ENCODE results near the gene SPTB.

The SPTB gene

DNA sequence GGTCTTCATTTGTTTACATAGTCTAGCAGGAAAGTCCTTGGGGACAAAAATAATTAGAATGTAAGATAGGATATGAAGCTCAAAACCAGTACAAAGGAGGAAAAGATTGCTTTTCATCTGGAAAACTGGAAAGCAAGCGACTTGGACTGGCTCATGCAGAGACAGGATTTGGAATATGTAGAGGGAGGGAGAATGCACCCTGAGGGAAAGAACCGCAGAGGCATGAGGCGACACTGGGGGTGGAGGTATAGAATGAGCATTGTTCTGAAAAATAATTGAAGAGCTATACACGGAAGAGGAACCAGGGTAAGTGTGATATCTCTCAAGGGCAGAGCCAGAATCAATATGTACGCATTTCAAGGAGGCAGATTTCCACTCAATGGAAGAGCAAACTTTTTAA is 90.0 kb downstream of the SPTB start:
- no peak for DNase-seq (ENCODE audit: low read depth)

DNA sequence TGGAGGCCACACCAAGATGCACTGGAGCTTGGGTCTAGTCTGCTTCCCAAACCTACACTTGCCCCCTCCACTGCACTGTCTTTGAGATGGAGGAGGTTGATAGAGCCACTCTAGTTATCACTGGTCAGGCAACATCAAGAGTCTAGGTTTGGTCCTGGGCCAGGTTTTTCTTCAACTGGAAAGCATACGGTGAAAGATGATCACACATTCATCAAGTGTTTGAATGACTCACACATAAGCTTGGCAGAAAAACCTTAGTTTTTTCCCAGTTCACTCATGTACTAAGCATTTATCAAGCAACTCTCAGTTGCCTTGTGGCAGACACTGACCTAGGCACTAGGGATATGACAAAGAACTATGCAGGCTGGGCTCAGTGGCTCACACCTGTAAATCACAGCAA is 91.0 kb downstream of the SPTB start:
- DNase-seq (ENCODE audit: low read depth), result no peak

DNA sequence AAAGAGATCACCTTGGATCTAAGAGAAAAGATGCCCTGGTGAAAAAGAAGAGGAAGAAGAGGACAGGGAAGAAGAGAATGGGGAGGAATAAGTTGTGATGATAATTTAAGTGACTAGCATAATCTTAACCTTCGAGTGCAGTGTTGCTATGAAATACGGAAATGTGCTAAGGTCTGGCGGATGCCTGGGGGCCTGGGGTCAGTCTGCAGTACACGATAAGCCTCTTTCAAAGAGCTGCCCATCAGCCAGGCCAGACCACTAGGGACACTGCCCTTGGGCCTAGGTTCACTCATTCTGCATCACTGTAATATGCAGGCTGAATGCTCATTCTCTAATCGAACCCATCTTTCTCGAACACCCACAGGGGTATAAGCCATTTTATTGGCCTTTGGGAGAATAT is 92.1 kb downstream of the SPTB start:
- no peak for DNase-seq (ENCODE audit: low read depth)

DNA sequence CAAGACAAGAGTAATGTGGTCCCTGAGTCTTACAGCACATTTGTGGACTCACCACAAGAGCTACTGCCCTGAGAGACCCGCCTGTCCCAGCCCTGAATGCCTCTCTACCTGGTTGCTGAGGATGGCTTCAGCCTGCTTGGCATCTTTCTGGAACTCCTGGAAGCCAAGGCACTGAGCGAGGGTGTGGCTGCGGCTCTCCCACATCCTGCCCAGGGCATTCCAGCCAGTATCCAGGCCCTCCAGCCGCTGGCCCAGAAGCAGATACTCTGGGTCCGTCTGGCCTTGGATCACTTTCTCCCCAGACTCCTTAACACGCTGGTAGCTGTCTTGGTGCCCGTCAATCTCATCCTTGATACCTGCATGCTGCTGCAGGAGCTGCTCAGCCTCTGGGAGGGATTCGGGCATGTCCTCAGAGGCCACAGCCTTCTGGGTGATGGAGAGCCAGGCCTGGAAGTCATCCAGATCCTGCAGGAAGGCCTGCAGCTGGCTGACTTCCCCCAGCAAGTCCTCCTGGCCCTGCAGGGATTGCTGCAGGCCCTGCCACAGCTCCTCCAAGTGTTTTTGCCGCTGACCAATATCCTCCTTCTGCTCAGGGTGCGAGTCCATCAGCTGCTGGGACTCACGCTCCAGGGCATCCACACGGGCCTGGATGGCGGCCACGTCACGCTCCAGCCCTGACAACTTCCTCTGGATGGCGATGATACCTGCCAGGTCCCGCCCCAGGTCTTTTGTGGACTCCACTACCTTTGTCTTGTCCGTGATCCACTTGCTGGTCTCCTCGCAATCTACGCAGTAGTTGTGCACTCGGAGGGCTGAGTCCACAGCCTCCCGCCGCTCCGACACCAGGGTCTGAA is 93.2 kb downstream of the SPTB start:
- no peak for DNase-seq (ENCODE audit: low read depth)

DNA sequence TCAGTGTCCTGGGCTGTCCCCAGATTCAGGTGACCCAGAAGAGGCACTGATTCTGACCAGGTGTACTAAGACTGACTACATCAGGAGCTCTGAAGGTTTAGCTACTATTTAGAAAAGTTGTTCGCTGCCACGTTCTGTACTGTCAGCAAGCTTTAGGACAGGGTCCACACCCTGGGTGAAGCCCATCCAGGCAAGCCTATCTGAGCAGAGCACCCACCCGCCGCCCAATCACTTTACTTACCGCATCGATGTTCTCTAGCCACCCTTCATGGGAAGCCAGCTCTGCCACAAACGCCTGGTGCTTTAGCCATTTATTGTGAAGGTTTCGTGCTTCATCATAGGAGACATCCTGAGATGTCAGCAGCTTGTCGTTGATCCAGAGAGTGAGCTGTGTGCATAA is 95.7 kb downstream of the SPTB start:
- no peak for DNase-seq (ENCODE audit: low read depth)

DNA sequence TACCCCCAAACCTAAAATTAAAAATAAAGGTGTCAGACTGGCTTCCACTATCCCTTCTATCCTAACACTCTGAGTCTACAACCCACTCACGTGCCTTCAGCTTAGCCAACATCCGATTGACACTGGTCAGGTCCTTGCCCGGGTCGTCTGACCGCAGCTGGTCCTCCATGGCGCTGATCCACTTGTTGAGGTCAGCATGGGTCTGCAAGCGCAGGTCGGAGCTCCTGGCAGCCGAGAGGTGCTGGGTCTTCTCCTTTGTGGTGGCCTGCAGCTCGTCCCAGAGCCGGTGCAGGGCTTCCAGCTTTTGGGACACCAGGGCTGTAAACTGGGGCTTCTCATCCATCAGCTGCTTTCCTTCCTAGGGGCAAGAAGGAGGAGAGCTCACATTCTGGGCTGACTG is 97.5 kb downstream of the SPTB start:
- DNase-seq (ENCODE audit: low read depth), result no peak

DNA sequence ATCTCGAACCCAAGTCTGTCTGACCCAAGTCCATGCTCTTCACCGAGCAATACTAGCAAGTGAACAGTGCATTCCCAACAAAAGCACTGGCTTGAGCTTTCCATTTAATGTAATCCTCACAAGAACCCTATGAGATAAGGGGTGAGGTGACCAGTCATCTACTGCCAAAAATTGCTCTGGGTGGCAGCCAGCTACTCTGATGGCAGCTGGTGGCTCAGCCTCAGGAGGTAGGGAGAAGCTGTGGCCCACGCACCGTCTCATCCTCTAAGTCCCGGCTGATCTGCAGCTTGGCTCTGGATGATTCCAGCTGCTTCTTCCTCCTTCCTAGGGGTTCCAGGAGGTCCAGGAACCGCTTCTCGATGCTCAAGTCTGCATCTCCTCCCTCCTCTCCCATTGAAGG is 100.2 kb downstream of the SPTB start:
- DNase-seq (ENCODE audit: low read depth), result no peak

DNA sequence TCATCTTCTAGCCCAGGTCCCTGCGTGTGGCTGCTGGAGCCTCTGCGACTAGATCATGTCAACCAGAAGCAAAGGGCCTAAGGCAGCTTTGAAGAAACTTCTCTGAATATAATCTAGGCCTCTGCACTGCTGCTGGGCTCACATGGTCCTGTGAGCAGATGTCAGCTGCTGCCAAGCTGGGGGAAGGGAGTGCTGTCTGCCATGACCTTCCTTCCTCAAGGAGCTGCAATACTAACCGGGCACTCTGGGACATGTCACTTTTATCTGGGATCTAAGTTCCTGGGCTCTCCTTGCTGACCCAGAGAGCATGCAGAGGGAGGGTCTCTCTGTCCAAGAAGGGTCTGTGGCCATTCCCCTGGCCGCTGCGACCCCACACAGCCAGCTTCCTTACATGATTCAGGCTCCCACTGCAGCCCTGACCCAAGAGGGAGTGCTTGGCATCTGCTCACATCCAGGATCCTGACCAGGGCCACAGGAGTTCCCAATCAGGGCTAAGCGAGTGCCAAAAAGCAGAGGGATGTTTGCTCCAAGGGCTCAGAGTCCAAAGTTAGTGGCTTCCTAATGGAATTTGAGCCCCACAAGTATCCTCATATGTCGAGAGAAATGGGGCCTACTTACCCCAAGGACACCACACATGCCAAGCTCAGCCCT is 101.5 kb downstream of the SPTB start:
- DNase-seq (ENCODE audit: low read depth), result no peak

DNA sequence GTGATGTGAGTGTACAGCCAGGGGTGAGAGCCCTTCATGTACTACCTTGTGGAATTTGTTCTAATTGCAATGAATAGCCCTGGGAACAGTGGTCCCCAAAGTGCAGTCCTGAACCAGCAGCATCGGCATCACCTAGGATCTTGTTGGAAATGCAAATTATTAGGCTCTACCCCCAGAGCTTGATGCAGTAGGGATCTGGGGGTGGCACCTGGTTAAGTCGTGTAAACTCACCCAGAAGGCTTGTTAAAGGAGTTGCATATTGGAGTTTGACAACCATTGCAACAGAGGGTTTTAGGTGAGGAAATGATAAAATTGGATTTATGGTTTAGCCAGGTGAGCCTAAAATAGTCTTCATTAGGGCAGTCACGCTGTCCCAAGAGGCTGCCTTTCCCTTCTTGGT is 102.2 kb downstream of the SPTB start:
- no peak for DNase-seq (ENCODE audit: low read depth)

DNA sequence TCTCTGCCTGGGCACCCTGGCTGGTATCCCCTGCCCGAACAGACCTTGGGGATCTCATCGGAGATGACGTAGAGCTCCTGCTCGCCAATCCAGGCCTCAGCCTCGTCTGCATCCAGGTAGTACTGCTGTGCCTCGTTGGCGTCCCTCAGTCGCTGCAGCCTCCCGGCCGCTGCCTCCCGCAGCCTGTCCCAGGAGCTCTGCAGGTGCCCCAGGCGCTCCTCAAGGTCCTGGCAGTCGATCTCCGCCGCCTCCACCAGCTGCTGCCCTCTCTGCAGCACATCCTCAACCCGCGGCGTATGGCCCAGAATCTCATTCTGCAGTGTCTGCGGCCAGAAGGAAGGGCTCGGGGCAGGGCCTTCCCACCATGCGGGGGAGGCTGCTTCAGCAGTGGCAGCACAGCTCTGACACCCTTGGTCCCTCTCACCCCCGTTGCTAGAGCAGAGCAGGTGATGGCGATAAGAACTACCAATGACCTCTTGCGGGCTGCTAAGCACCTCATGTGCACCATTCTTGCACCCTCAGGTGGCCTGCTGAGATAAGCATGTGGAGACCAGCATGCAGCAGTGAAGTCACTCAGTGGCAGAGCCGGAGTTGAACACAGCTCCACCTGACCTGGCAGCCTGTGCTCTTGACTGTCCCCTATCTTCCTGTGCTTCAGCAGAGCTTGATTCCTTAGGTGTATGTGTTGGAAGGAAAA is 104.5 kb downstream of the SPTB start:
- DNase-seq (ENCODE audit: low read depth), result no peak

DNA sequence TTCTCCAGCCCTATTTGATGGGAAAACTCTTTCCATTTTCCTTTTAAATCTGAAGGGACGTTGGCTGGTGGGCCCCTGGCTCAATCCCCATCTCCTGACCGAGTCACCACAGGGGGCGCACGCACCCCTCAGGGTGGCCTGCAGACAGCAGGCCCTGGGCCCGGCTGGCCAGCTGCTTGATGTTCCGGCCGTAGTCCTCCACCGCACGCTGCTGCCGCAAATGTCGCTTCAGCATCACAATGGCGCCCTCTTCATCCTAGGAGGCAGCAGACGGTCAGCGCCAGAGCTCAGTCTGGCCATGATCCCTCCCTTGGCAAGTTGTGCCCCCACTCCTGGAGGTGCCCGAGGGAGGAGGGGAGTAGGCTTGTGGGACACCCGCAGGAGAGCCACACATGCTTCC is 105.4 kb downstream of the SPTB start:
- no peak for DNase-seq (ENCODE audit: low read depth)

DNA sequence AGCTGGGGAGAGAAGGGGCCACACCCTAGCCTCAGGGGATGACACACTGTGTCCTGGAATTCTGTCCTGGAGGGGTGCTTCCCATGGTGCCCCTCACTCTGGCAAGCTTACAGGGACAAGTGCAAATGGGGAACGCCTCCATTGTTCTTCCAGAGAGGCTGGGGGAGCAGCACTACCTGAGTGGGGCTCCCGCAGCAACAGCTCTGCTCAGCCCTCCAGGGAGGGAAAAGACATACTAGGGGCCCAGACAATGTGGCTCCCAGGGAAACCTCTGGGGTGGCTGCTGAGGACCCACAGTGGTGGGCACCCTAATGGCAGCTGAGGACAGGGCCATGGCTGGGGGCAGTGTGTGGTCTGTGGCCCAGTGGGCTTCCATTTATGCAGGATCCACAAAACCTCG is 106.1 kb downstream of the SPTB start:
- no peak for DNase-seq (ENCODE audit: low read depth)

DNA sequence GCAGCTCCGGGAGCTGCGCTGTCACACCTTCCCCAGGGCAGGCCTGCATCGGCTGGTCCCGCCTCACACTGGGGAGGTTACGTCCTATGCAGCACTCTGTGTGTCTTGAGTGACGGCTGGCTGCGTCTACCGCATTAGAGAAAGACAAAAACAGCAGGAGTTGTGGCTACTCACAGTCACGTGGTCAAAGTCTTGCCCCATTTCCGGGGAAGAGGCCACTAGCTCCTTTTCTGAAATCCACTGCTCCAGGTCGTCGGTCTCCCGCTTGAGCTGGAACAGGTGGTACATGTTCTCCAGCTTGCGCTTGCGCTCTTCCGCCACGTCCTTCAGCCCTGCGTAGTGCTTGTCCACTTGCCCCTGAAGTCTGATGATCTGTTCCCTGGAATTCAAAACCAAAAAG is 106.7 kb downstream of the SPTB start:
- DNase-seq (ENCODE audit: low read depth), result no peak

DNA sequence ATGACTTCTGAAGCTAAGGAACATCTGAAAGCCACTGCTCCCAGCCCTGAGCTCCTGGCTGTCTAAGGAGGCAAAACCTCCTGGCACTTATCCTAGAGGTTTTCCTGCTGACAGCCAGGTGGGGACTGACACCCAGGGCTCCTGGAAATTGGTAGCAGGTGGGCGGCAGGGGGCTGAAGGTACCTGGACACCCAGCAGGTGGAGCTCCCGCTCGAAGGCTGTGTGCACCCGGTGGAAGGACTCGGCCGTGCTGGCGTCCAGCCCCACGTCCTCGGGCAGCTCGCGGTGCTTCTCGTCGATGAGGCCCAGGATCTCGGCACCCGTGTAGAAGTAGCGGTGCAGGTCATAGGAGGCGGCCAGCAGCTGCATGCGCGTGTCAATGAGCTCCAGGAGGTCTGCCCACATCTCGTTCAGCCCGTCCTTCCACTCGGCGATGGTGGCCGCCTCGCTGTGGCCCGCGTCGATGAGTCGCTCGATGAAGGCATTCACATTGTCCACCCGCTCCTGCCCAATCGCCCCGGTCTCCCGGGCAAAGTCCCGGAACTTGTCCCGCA is 107.2 kb downstream of the SPTB start:
- no peak for DNase-seq (ENCODE audit: low read depth)

DNA sequence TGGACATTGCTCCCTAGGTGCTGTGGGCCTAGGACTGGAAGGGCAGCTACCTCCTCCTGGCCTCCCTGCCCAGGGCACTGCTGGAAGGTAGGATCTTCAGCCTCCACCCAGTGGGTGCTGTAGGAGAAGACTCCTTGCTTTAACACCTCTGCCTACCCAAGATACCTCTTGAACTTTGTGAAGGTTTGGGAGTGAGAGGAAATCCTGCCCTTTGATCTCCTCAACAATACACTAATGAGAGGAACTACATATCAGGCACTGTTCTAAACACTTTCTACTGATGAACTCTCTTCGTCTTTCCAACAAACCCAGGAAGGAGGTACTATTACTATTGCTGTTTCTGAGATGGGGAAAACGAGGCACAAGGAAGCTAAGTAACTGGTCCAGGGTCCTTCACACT is 108.5 kb downstream of the SPTB start:
- no peak for DNase-seq (ENCODE audit: low read depth)

DNA sequence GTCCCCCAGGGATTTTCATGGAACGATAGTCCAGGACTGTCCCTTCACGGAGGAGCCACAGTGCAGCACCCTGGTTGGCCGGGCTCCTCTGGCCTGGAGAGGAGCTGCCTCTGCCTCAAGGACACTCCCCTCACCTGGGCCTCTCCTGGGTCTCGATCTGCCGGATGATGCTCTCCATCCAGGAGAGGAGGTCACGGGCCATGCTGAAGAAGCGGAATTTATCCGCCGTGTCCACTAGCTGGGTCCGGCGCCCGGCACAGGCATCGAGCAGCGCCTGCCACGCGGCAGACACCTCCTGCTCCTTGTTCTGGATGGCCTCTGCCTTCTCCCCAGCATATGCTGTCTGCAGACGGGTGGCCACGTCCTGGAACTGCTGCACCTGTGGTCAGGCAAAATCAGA is 109.0 kb downstream of the SPTB start:
- no peak for DNase-seq (ENCODE audit: low read depth)

DNA sequence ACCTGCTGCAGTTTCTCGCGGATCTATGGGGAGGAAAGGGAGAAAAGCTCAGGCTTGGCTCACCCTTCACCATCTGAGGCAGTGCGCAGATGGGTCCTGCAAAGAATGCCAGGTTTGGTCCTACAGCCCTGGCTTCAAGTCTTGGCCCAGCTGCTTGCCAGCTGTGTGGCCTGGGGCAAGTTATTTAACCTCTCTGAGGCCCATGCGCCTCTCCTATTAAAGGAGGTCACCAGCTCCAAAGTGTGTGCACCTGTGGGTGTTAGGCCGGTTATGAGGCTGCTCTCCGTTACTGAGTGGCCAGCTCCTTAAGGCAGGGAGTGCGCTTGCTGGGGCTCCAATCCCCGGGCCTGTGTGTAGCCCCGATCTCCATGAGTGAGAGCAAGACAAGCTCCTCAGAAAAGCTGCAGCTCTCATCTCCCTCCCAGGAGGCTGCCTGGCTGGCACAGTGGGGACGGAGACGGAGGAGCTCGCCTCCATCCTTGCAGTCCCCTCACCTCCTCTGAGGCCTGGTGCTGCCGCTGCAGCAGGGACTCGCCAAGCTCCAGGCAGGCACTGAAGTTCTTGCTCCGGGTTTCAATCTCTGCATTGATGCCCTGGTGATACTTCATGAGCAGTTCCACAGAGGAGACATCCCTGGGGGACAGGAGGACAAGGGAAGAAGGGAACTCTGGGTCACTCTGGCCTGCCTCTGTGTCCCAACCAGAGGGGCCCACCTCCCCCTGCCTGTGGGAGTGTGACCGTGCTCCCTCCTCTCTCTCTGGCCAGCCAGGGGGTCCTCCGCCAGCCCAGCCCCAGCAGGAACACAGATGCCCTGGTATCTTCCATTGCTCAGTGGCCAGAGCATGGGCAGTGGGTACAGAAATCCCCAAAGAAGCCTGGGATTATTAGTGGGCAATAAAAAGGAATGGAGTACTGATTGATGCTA is 110.3 kb downstream of the SPTB start:
- no peak for DNase-seq (ENCODE audit: low read depth)

DNA sequence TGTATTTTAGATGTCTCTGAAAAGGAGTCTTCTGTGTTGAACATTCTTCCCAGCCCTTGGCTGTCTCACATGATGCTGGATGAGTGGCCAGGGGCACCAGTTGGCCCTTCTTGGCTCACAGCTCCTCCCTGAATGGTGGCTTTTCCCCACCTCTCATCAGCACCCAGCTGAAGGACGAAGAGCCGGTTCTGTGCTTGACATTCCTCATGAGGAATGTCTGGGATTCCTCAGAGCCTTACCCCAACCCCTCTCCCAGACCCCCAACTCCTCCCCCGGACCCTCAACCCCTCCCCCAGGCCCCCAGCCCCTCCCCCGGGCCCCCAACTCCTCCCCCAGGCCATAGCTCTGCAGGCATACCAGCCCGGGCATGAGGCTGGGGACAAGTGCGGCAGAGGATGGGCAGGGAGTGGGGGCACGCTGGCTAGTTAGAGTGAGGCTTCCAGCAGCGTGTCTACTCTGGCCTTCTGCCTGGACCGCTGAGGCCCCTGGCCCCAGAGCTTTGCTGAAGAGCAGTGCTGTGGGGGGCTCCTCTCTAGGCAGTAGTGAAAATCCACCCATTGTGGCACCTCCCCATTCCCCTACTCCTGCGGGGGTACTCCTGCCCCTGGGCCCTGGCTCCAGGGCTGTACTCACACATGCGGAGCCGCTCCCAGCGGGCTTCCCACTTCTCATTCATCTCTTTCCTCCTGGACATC is 111.2 kb downstream of the SPTB start:
- no peak for DNase-seq (ENCODE audit: low read depth)

DNA sequence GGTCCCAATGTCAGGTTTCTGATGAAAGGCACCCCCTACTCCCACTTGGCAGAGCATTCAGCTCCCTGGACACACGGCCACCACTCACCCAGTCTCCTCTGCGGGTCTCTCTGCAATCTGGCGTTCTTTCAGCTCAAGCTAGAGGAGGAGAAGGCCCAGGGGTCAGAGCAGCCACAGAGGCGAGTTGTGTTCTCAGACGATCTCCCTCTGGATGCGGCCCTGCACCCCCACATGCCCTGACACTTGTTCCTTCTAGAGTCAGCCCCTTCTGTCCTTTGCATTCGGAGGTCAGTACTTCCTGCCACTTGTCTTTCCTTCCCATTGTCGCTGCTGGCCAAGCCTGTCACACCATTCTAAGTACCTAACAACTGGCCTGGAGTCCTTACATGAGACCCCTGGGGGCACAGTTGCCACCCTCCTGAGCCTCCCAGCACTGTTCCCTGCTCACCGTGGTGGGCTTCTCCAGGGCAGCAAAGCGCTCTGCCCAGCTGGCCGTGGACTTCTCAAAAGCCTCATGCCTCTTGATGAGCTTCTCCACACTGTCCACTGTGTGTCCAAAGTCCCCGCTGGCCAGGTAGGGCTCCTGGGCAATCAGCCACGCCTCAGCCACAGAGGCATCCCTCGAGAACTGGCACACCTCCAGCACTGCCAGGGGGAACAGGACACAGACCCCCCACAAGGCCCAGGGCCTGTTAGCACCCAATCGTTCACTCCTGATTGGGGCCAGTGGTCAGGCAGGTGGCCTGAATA is 112.3 kb downstream of the SPTB start:
- DNase-seq (ENCODE audit: low read depth), result no peak

DNA sequence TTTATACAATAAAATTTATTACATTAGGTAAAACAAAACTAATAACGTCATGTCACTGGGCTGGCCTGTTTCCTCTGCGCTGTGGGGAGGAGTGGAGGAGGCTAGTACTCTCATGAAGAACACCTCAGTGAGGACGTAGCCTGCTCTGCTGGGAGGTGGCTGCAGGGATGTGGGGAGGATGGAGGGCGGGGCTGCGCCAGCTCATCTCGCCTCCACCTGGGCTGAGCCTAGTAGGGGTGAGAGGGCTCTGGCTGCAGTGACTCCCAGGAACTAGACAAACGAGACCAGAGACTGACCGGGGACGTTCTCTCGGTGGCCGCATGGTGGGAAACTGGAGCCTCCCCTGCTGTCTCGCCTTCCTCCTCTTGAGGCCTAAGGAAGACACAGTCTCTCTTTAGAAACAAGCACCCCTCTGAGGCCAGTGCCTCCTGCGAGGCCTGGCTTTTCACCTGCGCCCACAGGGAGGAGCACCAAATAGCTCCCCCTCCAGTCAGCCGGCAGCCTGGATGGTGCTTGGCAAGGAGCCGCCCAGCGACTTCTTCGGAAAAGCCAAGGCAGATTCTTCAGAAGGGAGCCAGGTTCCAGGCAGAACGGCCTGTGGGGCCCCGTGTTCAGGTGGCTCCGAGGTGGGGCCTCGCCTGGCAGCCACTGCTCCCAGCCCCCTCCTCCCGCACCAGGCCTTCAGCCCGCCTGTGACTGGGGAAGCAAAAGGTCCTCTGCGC is 113.1 kb downstream of the SPTB start:
- no peak for DNase-seq (ENCODE audit: low read depth)
